UCSD-AML1 (cell line): ENCODE data around the gene LMAN2.
"Not testable (repeated sequence)": the region's sequence is repeated elsewhere in the genome, so short reads cannot be mapped to it uniquely, and the experiment has no call there.

Experiments
- DNase-seq: peaks from one replicate; lab custom pipeline; 2025; ENCODE audit not compliant: unreplicated experiment; lab: John Stamatoyannopoulos, UW

The LMAN2 gene

DNA sequence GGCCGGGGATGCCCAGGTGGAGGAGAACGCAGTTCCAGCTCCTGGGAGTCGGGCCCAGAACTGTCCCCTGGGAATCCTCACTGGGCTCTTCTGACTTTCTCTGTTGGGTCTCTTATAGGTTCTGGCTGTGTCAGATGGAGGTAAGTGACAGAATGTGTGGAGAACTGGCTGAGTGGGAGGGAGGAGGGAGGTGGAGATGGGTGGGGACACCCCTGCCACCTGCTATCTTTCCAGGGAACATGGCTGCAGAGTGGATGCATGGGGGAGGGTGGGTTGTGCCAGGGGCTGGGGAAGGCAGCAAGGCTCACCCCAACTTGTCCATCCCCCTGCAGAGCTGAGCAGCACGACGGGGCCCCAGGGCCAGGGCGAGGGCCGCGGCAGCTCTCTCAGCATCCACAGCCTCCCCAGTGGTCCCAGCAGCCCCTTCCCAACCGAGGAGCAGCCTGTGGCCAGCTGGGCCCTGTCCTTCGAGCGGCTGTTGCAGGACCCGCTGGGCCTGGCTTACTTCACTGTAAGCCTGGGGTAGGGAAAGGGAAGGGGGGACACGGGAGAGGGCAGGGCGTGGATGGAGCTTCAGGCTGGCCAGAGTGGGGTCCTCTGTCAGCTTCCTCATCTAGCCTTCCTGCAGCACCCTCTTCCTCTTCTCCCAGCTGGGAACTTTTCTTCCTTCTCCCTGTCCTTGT lies 14.5 kb upstream of the LMAN2 start:
- no peak for DNase-seq

DNA sequence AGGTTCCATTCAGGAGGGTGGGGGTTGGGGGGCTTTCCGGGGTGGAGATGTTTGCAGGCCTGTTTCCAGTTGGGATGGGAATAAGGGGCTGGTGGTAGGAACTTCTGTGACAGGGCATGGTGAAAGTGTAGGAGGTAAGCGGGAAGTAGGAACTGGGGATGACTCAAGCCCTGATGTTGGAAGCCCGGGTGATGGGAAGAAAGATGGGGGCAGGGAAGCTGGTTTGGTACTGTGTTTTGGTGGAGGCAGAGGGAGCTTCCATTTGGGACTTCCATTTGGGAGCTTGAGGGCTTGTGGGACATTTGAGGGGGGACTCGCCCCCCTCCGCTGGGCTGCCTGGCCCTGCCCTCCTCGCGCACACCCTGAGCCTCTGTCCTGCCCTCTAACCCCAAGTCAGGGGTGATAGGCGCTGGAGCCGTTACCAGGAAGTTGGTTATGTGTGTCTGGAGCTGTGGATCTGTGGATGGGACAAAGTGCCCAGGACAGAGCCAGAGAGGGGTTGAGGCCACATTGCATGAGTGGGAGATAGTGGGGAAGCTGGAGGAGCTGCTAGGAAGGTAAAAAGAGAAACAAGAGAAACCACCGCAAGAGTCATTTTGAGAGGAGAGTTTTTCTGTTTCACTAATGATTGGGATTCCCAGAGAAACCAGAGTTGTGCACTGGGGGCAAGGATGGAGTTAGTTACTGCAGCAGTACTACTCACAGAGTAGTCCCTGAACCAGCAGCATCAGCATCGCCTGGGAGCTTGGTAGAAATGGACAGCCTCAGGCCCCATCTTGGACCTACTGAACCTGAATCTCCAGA lies 12.9 kb upstream of the LMAN2 start:
- DNase-seq = no peak

DNA sequence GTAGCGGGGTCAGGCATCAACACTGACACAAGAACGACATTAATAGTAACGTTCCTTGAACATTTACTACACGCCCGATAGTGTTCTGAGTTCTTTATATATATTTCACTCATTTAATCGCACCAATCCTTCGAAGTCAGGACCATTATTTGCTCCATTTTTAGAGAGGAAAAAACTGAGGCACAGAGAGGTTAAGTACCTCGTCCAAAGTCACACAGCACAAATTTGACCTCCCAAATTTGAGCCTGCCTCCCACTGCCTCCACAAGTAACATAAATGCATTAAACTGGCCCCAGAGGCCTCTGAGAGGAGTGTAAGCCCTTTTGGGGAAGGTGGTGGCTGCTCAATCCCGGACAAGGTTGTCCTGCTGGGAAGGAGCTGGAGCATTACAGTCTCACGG lies 12.1 kb upstream of the LMAN2 start:
- DNase-seq = no peak

DNA sequence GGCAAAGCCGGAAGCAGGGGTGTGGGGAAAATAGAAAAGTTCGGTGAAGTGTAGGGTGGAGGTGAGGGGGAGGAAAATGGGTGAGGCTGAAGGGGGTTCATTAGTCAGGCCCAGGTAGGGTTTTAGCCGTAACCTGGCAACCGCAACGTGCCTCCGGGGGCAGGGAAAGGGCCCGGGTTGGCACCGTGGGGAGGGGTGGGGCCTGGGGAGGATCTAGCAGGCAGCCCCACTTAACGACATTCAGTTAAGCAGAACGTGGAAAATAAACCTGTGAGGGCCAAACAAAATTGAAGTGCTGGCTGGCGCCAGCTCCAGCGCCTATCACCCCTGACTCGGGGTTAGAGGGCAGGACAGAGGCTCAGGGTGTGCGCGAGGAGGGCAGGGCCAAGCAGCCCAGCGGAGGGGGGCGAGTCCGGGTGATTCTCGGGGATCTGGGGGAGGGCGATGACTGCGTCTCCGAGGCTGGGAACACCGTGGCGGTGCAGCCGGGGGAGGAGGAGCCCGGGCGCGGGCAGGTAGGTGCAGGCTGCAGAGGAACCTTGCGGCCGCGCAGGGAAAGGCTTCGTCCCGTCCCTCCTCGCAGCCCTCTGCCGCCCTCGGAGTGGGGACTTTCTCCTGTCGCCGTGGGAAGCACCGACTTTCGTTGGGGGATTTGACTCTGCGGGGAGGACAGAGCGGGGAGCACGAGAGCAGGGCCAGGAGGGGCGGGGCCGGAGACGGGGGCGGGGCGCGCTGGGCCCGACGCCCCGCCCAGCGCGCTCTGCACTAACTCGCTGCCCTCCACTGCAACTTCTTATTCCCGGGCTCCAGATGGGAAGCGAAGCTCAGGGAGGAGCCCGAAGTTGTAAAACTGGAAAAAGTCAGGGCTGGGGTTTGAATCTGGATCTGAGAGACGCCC lies 11.4 kb upstream of the LMAN2 start:
- DNase-seq = no peak

DNA sequence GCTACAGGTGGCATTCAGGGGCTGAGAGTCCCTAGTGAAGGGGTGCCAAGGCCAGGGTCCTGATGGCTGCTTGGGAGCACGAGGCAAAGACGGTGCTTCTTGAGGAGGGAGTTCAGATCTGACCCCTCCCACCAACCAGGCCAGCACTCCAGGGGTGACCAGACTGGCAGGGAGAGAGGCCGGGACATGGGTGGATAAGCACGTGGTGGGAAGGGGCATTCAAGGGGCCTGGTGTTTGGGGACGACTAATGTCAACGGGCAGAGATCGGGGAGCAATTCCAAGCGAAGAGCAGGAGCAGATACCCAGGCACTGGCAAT lies 10.8 kb upstream of the LMAN2 start:
- DNase-seq = no peak

DNA sequence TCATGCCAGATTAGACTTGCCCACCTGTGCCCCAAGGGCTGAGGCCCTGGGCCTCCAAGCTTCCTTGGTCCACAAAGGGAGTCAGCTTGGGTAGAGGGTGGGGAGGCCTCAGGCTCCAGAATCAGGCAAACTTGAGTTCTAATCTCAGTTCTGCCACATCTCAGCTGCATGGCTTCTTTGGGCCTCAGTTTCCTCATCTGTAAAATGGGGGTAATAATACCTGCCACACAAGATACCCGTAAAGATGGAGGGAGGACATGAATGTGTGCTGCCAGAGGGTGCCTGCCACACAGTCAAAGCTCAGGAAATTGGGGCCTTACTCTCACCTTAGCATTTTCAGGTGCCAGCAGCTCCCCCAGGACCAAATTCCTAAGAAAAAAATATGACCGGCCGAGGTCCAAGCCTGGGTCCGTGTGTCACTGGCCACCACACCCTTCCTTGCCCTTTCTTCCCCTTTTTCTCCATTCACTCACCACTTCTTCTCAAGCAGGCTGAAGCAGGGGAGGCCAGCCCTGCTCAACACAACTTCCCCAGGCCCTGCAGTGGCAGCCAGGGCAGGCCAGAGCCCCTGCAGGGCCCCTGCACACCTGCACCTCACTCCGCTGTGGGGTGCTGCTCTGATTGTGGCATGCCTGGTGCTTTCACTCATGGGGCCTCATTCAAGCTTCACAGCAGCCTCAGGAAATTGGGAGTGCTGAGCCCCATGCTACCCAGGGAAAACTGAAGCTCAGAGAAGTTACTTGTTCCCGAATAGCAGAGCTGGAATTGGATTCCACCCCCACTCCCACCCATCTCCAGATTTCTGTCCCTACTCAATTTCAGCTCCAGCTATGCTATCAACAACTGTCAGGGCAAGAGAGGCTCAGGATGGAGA lies 10.2 kb upstream of the LMAN2 start:
- DNase-seq = no peak

DNA sequence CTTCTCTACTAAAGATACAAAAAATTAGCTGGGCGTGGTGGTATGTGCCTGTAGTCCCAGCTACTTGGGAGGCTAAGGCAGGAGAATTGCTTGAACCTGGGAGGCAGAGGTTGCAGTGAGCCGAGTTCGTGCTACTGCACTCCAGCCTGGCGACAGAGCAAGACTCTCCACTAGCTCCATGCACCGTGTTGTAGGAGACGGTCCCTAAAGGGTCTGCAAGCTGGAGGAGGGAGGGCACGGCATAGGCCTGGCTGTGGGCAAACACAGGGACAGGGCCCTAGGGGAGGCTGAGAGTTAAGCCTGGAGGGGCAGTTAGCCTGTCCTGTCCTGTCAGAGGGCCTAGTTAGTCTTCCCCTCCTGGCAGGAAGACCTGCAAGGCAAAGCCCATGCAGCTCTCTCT lies 9.3 kb upstream of the LMAN2 start:
- DNase-seq = not testable (repeated sequence)

DNA sequence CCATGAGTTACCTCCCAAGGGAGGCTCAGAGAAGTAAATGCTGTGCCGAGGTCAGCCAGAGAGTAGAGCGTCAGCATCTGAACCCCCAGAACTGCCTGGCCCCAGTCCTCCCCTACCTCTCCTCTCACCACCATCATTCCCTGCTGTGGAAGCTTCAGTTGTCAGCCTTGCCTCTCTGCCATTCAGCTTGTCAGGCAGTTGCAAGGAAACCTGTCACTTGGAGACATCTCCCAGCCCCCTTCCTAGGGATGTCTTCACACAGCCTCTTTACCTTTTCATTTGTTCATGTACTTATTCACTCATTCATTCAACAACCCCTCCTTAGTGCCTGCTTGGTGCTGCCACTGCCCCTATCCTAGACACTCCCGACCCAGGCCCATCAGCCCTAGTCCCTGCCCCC lies 8.4 kb upstream of the LMAN2 start:
- DNase-seq = no peak

DNA sequence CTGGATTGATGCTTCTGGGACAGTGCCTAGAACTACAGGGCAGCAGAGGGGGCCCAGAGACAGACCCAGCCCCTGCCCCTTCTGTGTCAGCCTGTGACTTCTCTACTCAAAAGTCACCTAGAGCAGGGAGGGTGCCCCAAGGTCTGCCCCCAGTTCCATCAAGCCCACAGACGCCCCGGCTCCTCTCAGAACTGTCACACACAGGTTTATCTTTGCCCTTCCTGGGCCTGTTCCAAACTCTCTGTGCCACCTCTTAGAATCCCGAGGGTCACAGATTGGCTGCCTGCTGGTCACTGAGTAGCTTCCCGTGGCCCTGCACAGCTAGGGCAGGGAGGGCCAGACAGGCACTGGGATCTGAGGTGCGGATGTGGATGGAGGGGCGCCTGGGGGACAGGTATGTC lies 8.0 kb upstream of the LMAN2 start:
- DNase-seq = no peak

DNA sequence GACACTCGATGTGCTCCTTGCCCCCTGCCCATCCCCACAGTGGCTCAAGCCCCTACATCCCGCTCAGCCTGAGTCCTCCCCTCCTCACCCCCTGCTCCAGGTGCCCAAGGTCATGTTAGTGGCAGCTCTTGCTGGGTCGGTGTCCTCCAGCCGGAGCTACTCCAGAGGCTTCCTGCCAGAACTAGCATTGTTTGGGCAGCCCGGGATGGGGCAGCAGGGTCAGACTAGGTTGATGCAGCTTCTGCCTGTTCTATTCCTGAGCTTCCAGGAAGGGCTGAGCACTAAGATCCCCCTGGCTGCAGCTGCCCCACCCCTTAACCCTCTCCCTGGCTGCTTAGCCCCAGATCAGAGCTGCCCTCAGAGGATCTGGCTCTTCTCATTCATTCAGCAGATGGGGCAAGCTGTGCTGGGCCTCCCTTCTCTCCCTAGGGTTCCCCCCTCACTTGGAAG lies 6.9 kb upstream of the LMAN2 start:
- no peak for DNase-seq

DNA sequence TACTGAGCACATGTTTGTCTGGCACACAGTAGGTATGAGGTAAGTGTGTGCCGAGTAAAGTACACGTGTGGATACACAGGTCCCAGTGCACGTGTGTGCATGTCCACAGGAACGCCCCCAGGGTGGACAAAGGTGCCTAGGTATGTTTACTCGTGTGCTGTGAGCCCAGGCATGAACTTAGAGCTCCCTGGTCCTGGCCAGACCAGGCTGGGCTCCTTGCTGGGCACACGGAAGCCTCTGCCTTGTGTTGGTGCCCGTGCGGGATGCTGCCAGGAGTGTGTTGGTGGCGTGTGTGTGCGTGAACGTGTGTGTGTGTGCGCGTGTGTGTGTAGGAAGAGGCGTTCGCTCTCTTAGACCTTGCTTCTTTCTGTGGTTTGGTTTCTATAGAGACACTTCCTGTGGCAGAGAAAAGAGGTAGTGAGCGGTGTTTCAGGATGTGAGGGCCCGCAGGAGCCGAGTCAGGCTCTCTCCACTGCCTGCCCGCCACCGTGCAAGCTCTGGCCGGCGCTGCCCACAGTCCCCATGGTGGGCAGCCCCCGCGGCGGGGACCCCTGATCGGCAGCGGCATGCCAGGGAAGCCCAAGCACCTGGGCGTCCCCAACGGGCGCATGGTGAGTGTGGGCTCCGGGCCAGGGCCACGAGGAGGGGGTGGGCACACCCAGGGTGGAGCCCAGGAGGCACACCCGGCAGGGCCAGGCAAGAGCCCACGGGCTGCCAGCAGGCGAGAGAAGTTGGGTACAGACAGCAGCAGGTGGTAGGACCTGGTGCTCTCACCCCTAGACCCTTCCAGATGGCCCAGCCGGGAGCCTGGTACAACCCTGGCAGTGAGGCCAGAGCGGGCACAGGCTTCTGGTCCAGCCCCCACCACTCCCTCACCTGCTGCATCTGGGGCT lies 6.2 kb upstream of the LMAN2 start, which contains the start of gene RGS14:
RGS14 (plus strand) TSS at position 466 of the 893 bp plus-strand sequence; CDS start at position 567, 101 bp downstream.
- DNase-seq = peak; percentile 76

DNA sequence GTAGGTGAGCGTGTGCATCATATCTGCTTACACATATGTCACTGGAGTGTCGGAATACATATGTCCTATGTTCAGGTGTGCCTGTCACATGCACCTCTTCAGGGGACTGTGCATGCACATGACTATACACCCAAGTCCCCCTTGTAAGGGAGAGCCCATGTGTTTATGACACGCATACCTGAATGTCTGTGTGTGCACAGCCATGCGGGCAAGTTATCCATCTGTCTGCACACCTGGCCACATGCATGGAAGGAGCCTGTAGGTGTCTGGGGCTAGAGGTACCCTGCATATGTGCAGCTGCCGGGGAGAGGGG lies 5.6 kb upstream of the LMAN2 start:
- no peak for DNase-seq

DNA sequence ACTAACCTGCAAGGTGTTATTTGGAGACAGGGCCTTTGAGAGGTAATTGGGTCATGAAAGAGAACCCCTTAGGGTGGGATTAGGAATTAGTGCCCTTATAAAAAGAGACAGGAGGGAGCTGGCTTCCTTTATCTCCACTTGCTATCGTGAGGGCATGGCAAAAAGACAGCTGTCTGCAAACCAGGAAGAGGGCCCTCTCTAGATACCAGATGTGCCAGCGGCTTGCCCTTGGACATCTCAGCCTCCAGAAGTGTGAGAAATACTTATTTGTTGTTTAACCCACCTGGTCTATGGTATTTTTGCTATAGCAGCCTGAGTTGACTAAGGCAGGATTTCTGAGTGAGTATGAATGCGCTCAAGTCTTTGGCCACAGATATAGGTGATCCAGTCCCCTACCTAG lies 5.3 kb upstream of the LMAN2 start:
- DNase-seq = no peak

DNA sequence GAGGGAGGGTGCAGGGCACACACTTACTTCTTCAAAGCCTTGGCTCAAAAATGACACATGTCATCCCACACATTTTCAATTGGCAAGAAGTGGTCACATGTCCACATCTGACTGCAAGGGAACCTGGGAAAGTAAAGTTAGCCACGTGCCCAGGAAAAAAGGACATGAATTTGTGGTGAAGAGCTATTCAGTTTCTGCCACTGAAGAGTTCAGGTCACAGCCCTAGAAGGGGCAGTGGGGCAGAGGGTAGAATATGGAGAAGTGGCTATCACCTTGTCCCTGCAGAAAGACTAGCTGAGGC lies 4.3 kb upstream of the LMAN2 start:
- DNase-seq = no peak

DNA sequence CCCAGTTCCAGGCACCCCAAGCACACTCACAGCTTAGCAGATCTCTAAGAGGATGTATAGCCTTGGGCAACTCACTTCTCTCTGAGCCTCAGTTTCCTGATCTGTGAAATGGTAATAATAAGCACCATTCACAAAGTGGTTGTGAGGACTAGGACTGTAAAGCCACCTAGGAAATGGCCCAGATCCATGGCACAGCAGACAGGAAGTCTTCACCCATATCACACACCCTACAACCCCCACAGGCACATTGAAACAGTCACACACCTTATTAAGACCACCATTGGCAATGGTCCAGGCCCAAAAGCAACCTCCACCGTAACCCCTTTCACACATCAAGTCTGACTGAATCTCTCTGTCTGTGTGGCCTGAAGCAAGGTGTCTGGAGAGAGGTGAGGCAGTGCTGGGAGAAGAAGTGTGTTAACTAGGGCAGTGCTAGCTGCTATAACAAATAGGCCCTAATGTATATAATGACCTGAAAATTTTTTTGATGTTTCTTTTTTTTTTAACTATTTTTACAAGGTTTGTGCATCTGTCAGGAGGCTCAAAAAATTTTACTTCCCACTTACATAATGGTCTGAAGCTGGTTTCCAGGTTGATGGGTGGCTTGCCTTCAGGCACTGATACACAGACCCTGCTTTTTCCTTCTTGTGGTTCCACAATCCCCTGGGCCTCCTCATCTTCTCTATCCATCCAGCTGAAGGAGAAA lies 3.8 kb upstream of the LMAN2 start:
- no peak for DNase-seq

DNA sequence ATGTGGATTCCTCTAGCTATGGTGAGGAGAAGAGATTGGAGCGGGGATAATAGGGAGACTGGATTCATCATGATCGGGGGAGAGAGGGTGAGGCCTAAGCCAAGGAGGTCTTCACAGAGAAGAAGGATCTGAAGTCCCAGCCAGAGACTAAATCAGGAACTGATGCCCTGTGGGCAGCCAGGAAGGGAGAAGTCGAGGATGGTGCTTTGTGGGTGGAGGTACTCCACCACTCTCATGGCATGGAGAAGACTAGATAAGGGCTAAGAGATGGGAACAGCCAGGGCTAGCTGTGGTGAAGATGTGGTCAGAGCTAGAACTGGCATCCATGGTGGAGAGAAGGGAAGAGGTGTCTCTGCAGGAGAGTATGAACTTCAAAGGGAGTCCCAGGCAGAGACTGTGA lies 3.2 kb upstream of the LMAN2 start:
- DNase-seq = no peak

DNA sequence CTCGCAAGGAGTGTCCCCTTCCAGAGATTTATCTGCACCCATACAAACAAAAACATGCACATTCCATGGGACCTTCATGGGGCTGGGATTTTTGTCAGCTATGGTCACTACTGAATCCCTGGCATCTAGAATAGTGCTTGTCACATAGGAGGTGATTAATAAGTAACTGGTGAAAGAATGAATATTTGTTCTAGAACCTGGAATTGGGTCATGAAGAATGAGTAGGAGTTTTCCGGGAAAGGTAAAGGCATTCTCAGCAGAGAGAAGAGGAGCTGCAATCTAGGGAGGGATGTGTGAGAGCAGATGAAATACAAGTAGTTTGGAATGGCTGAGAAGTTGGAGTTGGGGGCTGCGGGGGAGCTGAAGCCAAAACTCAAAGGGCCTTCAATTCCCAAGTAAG lies 2.8 kb upstream of the LMAN2 start:
- no peak for DNase-seq

DNA sequence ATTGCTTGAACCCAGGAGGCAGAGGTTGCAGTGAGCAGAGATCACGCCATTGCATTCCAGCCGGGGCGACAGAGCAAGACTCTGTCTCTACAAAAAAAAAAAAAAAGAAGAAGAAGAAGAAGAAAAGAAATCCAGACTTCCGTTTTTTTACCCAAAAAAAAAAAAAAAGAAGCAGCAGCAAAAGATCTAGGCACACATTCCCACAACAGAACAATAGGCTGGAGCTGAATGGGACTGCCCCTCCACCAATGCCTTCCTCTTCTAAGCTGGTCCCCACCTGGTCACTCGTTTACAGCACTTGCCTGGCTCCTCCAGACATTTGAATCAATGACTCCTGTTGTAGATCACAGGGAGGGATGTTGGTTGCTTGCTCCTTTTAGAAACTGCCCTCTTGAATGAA lies 1.6 kb upstream of the LMAN2 start:
- DNase-seq = no peak

DNA sequence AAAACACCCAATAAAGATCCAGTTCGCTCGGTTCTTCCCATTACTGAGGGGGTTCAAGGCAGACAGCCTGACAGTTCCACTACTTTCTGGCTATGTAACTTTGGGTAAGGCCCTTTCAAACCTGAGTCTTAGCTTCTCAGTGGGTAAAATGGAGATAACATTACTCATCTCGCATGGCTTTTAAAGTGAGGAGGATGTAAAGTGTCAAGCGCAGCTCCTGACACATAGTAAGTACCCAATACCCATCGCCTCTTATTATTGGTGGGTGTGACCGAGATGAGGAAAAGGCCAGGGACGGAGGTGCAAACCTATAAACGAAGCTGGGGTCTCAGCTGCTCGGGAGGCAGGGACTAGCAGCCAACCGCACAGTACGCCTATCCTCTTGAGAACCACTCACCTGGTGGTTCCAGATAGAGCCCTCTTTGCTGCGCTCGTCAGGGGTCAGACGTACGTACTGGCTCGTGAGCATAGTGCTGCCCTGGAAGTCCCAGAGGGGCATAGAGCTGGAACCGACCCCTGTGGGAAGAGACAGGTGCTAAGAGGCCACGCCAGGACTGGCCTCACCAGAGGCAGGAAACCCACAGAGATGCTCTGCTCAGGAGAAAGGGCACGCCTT lies 584 bp downstream of the LMAN2 start:
- no peak for DNase-seq
